ENCODE results near the gene FLVCR1.
"Not testable (repeated sequence)": the region's sequence is repeated elsewhere in the genome, so short reads cannot be mapped to it uniquely, and the experiment has no call there.

The FLVCR1 gene

GRCh38 chr1:212857992-212858460 lies at the start of gene FLVCR1:
TSS of gene FLVCR1 (plus strand) at chr1:212858275. CDS start at chr1:212858453, 178 bp downstream.
- peak; percentile 76 for DNase-seq

GRCh38 chr1:212814537-212815334 lies 43.3 kb upstream of the FLVCR1 start:
- no peak for DNase-seq

GRCh38 chr1:212816567-212817278 lies 41.4 kb upstream of the FLVCR1 start:
- no peak for DNase-seq

- DNase-seq: no peak
Measured at GRCh38 chr1:212819726-212820125, 38.3 kb upstream of the FLVCR1 start.

GRCh38 chr1:212820969-212821368 lies 37.1 kb upstream of the FLVCR1 start:
- DNase-seq: no peak

- DNase-seq: no peak
Measured at GRCh38 chr1:212822956-212823355, 35.1 kb upstream of the FLVCR1 start.

GRCh38 chr1:212824201-212824600 lies 33.9 kb upstream of the FLVCR1 start:
- DNase-seq: no peak

GRCh38 chr1:212825798-212826452 lies 32.1 kb upstream of the FLVCR1 start:
- DNase-seq: no peak

GRCh38 chr1:212827171-212827776 lies 30.8 kb upstream of the FLVCR1 start:
- no peak for DNase-seq

- no peak for DNase-seq
Measured at GRCh38 chr1:212827831-212828278, 30.2 kb upstream of the FLVCR1 start.

GRCh38 chr1:212828395-212828794 lies 29.7 kb upstream of the FLVCR1 start:
- no peak for DNase-seq

- DNase-seq: not testable (repeated sequence)
Measured at GRCh38 chr1:212833211-212834207, 24.6 kb upstream of the FLVCR1 start.

- DNase-seq: no peak
Measured at GRCh38 chr1:212838145-212838544, 19.9 kb upstream of the FLVCR1 start.

- DNase-seq: not testable (repeated sequence)
Measured at GRCh38 chr1:212844521-212844920, 13.6 kb upstream of the FLVCR1 start.

GRCh38 chr1:212847549-212847948 lies 10.5 kb upstream of the FLVCR1 start, which contains the start of gene SPATA45:
TSS of gene SPATA45 (minus strand) at chr1:212847649. CDS start at chr1:212836149, 11,500 bp downstream.
- DNase-seq: no peak

GRCh38 chr1:212852105-212852688 lies 5.9 kb upstream of the FLVCR1 start:
- no peak for DNase-seq

- no peak for DNase-seq
Measured at GRCh38 chr1:212853658-212854057, 4.4 kb upstream of the FLVCR1 start.

GRCh38 chr1:212856755-212857154 lies 1.3 kb upstream of the FLVCR1 start:
- no peak for DNase-seq

- DNase-seq: no peak
Measured at GRCh38 chr1:212858461-212859265, 588 bp downstream of the FLVCR1 start.
